Rectal smooth muscle tissue (tissue), 1 donor: ENCODE measurements around the gene LPP.

ENCODE experiments used
- H3K27ac ChIP-seq: one replicate; pipeline ENCODE4 v1.7.0; 2013; ENCODE audit warnings: low read depth, low read length, inconsistent platforms
- H3K27me3 ChIP-seq: one replicate; pipeline ENCODE4 v1.7.0; 2013; ENCODE audit warnings: low read length; ENCODE audit not compliant: control insufficient read depth, insufficient read depth
- H3K36me3 ChIP-seq: one replicate; pipeline ENCODE4 v1.7.0; 2013; ENCODE audit warnings: low read length; ENCODE audit not compliant: control insufficient read depth, insufficient read depth
- H3K4me1 ChIP-seq: one replicate; pipeline ENCODE4 v1.7.0; 2013; ENCODE audit warnings: low read length; ENCODE audit not compliant: control insufficient read depth, insufficient read depth
- H3K4me3 ChIP-seq: one replicate; pipeline ENCODE4 v1.7.0; 2013; ENCODE audit warnings: low read length
- H3K9ac ChIP-seq: one replicate; pipeline ENCODE4 v1.7.0; 2013; ENCODE audit warnings: low read length

Gene LPP

DNA sequence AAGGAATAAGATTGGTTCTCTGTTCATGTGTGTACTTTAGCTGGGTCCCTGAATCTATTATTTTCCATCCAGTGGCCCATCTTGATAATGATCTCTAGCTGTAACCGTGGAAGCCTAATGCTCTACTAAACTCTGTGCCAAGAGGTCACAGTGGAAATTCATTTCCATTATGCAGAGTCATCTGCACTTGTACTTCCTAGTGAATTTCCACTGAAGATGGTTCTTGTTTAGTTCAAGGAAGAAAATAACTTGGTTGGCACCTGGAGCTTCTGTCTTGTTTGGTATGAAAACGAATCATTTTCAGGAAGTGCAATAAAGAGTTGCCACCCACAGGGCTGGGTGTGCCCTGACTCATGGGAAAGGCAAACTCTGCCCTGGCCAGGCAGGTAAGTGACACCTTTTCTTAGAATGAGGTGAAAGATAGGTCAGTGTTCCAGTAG, 10.3 kb downstream of the LPP start:
- Histone ChIP-seq H3K27me3 (no peaks in the 10 kb centered on the region), H3K4me1 (peaks cover 9% of the 10 kb centered on the region), H3K27ac (no peak overlapping the region), H3K9ac (no peak overlapping the region), H3K36me3 (no peaks in the 10 kb centered on the region), H3K4me3 (no peak overlapping the region)

DNA sequence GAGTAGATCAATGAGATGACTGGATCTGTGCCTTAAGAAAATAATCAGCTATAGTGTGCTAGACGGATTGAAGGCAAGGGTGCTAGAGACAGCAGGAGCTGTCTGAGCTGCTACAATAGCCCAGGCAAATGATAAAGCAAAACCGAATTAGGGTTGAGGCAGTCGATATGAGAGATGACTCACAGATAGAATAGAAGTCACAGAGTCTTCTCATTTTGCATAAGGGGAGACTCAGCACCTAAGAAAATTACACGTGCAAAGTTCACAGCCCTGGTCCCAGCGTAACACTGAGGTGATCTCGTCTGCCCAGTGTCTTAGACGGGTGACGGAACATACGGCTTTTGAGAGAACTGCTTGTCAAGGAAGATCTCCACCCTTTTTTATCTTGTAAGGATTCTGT, 11.6 kb downstream of the LPP start:
- peak overlapping the region; percentile 3 for H3K27ac ChIP-seq

DNA sequence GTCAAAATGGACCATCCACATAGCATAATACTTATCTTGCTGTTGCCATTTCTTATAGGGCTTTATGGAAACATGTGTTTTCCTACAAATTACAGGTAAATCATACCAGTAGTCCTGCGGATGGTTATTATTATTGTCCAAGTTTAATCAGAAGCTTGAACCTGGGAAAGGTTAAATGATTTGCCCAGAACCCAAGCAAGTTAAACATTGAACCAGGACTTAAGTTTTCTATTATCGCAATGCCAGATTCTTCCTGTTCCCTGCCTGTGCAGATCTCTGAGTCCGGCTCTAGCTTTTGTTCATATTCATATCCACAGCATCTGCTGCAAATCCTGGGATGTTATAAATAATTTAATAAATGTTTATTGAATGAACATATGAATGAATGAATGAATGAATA, 12.5 kb downstream of the LPP start:
- no peak overlapping the region for H3K27ac ChIP-seq
- H3K36me3 ChIP-seq = no peaks in the 10 kb centered on the region
- H3K4me1 ChIP-seq = peaks cover 9% of the 10 kb centered on the region
- no peak overlapping the region for H3K4me3 ChIP-seq
- no peaks in the 10 kb centered on the region for H3K27me3 ChIP-seq
- no peak overlapping the region for H3K9ac ChIP-seq

More for the DNA sequence above, 11.6 kb downstream of the LPP start:
- peaks cover 9% of the 10 kb centered on the region for H3K4me1 ChIP-seq
- no peak overlapping the region for H3K9ac ChIP-seq
- no peaks in the 10 kb centered on the region for H3K27me3 ChIP-seq
- no peak overlapping the region for H3K4me3 ChIP-seq
- no peaks in the 10 kb centered on the region for H3K36me3 ChIP-seq

DNA sequence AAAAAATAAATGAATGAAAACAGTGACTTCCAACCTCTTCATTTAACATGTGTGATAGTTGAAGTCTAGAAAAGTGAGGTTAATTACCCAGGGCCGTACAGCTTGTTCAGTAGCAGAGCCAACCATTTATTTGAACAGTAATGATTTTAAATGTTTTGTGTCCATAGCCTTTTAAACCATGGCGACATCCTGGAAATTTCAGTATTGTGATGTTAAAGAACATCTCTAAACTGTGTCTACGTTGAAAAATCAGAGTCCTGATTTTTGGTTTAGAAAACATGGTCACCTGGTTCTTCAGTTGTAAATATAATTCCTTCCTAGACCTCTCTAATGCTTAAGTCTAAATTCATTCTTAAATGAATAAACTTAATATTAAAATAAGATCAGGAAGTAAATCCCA, 14.2 kb downstream of the LPP start:
- Histone ChIP-seq H3K9ac (no peak overlapping the region), H3K4me3 (no peak overlapping the region), H3K36me3 (no peaks in the 10 kb centered on the region), H3K27ac (no peak overlapping the region), H3K27me3 (no peaks in the 10 kb centered on the region), H3K4me1 (peaks cover 14% of the 10 kb centered on the region)

DNA sequence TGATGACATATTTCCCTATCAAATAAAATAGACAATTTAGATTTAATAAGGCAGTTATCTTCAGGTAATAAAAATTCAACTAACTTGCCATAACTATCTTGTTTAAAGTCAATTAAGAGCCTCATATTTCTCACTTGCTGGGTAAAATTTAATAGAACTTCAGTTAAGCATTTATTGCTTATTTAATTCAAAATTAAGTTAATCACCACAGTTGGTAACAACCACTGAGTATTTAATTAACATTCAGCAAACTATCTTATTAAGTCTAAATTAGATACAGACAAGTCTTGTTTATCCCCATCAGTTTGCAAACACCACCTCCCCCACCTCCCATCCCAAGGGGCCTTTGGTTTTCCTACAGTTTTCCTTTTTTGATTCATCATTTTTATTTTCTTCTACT, 14.7 kb downstream of the LPP start:
- H3K4me1 ChIP-seq = peaks cover 14% of the 10 kb centered on the region
- H3K27ac ChIP-seq = no peak overlapping the region
- no peak overlapping the region for H3K9ac ChIP-seq
- H3K4me3 ChIP-seq = no peak overlapping the region
- H3K27me3 ChIP-seq = no peaks in the 10 kb centered on the region
- no peaks in the 10 kb centered on the region for H3K36me3 ChIP-seq

DNA sequence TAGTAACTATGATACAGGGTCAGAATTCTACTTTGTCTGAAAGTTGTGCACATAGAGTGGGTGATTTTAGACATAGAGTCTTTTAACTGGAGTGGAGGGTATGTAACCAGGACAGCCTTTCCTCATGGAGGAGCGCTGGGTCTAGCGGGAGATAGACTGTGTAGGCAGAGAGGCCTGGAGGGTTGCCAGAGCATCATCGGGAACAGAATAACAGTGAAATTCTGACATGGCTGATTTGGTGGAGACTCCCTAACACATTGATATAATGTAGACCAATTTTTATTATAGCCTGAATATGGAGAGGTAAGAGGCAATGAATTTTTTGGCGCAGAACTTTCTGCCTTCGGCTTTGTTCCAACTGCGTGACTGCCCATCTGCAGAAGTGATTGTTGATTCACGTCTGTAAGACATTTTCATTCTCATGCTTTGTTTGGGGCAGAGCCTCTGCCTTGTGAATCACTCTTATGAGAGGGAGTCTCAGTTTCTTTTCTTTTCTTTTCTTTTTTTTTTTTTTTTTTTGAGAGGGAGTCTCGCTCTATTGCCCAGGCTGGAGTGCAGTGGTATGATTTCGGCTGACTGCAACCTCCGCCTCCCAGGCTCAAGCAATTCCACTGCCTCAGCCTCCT, 16.0 kb downstream of the LPP start:
- peak overlapping the region; percentile 1 for H3K27ac ChIP-seq
- no peaks in the 10 kb centered on the region for H3K27me3 ChIP-seq
- no peak overlapping the region for H3K4me3 ChIP-seq
- no peak overlapping the region for H3K9ac ChIP-seq
- peaks cover 19% of the 10 kb centered on the region for H3K4me1 ChIP-seq
- no peaks in the 10 kb centered on the region for H3K36me3 ChIP-seq

DNA sequence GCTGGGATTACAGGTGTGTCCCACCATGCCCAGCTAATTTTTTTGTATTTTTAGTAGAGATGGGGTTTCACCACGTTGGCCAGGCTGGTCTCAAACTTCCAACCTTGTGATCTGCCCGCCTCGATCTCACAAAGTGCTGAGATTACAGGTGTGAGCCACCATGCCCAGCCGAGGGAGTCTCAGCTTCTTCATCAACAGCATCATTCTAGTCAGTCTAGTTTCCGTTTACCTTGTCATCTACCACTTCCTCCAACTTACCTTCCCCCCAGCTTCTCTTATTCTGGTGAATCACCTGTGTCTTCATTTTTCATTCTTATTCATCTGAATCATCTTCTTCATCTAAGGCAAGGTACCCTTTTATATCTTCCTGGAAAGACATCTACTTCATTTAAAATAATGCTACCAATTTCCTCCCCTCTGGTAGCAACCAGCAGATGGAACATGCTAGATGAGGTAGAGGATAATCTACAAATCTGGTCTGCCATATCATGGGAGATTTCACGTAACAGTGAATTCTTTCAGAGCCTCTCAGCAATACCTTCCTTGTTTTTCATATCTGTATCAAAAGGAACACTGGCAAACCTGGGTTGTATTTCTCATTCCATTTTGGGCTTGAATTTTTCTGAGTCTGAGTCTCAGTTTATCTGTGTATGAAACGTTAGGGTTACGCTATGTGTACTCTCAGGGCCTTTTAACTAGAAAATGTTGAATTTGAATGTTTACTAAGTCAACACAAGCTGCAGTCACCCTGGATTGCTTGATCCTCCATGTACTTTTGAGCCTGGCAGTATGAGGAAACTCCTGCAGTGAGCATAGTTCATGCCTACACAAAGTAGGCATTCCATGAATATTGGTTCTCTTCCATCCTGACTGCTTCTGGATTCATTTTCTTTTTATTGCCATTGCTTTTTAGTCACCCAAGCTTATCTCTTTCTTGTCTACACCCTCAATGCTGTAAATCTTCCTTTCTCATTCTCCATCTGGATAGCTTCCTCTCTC, 16.8 kb downstream of the LPP start:
- Histone ChIP-seq H3K4me1 (peaks cover 18% of the 10 kb centered on the region), H3K4me3 (no peak overlapping the region), H3K27ac (peak overlapping the region; percentile 63), H3K27me3 (no peaks in the 10 kb centered on the region), H3K36me3 (no peaks in the 10 kb centered on the region), H3K9ac (no peak overlapping the region)

DNA sequence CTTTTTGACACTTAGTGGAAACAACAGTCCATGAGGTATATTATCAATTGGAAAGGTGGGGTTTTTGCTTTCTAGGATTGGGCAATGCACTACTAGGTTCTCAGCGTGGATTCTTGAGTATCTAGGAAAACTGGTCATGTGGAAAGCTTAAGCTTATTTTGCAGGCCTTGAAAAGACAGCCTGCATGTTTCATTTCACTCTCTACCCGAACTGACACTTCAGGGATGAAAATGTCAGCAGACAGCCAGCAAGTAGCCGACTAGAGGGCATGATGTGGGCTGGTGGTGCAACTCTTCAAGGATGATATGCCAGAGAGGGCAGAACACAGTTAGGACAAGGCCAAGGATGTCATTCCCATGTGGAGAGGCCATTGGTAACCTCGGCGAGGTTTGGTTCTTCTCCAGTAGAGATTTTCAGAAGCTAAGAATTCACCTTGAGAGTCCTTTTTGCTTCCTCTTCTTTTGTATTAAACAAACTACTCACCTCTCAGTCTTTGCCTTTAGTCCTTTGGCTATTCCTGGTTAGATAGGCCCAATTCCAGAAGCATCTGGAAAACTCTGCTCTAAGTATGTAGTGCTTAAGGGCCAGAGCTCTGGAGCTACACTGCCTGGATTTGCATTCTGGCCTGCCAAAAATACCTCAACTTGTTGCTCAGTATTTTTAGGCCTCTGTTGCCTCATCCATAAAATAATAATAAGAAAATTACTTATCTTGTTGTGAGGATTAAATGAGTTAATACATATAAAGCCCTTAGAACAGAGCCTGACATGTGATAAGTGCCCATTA, 17.9 kb downstream of the LPP start:
- peak overlapping the region; percentile 71 for H3K27ac ChIP-seq
- H3K4me3 ChIP-seq = no peak overlapping the region
- no peaks in the 10 kb centered on the region for H3K27me3 ChIP-seq
- no peak overlapping the region for H3K9ac ChIP-seq
- peaks cover 16% of the 10 kb centered on the region for H3K4me1 ChIP-seq
- H3K36me3 ChIP-seq = no peaks in the 10 kb centered on the region

DNA sequence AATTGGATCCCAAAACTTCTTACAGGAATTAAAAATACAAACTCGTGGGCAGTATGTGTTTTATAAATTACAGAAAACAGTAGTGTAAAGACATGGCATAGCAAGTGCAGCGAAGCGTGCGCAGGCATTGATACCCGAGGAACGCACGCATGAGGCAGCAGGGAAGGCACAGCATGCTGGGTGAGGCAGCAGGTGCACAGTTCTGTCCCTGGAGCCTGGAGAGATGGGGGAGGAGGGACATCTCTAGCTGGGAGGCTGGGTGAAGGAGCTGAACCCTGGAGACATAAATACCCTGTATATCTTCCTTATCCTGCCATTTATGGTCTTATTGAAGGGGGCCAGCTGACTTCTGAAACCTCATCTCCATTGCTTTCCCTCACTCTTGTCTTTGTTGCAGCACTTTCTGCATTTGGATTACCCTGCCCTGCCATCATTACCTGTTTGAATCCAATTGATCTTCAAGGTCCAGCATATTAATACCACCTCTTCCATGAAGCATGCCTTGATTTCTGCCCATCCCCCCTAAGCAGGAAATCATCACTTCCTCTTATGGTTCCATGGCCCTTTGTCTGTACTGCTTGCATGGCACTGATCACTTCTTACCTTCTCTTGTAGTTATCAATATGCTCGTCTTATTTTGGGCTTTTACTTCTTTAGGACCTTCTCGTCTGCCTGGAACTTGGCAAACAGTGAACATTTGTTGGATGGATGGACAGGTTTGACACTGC, 20.5 kb downstream of the LPP start:
- no peak overlapping the region for H3K9ac ChIP-seq
- peak overlapping the region; percentile 52 for H3K27ac ChIP-seq
- H3K4me1 ChIP-seq = peaks cover 38% of the 10 kb centered on the region
- H3K4me3 ChIP-seq = no peak overlapping the region
- no peaks in the 10 kb centered on the region for H3K36me3 ChIP-seq
- no peaks in the 10 kb centered on the region for H3K27me3 ChIP-seq

DNA sequence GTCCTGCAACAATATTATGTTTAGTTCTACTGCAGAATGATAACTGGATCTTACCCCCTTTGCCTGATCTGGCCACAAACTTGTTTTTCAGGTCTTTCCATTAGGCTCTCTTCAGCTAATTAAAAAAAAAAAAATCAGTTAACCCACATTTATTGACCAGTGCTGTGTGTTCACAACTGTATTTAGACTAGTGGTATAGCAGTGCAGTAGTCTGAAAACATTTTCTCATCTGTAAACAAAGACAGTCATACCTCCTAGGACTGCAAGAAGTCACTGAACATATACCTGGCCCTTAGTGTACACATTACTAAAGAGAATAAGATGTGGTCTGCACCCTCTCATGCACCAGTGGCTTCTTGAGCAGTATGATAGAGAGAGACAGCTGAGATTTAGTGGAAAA, 22.5 kb downstream of the LPP start:
- Histone ChIP-seq H3K27ac (peak overlapping the region; percentile 96), H3K4me1 (peaks cover 48% of the 10 kb centered on the region), H3K27me3 (no peaks in the 10 kb centered on the region), H3K9ac (no peak overlapping the region), H3K36me3 (peaks cover 2% of the 10 kb centered on the region), H3K4me3 (no peak overlapping the region)

DNA sequence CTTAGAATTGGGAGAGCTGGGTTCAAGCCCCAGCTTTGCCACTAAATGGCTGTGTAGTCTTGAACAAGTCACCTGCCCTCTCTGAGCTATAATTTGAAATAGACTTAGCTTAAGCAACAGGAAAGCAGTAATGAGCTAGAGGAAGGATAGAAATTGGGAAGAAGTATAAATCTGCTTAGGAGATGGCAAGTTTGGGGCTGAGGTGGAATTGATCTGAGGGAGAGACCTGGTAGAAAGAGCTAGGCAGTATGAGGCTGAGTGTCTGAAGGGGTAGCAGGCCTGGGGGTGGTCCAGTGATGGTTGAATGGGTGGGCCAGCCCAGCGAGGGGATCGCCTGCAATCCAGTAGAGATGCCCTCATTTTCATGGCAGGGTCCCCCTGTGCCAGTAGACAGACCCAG, 22.9 kb downstream of the LPP start:
- H3K4me1 ChIP-seq = peaks cover 46% of the 10 kb centered on the region
- no peak overlapping the region for H3K9ac ChIP-seq
- no peaks in the 10 kb centered on the region for H3K27me3 ChIP-seq
- no peak overlapping the region for H3K4me3 ChIP-seq
- H3K36me3 ChIP-seq = peaks cover 2% of the 10 kb centered on the region
- H3K27ac ChIP-seq = peak overlapping the region; percentile 96

DNA sequence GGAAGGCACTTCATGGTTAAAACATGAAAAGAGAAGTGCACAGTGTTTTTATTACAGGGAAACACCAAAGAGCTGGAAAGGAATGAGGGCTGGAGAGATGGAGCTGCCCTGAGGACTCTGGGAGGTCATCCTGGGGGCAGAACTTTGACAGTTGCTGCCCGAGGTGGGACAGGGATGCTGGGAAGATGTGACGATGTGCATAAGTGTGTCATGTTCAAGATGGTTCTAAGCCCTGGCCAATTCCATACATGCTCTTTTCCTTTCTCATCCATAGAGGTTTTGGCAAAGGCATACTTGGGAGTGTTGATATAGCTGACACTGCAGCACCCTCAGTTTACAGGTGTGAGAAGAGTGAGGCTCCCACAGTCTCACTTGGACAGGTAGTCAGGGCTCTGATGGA, 23.8 kb downstream of the LPP start:
- peak overlapping the region; percentile 96 for H3K27ac ChIP-seq
- peaks cover 50% of the 10 kb centered on the region for H3K4me1 ChIP-seq
- H3K9ac ChIP-seq = no peak overlapping the region

More for the DNA sequence above, 23.8 kb downstream of the LPP start:
- Histone ChIP-seq H3K27me3 (no peaks in the 10 kb centered on the region), H3K4me3 (no peak overlapping the region), H3K36me3 (peaks cover 2% of the 10 kb centered on the region)
